NK-92 (cell line): ENCODE data around the gene ATG16L1.

Experiments used
- DNase-seq: peaks from one replicate; lab custom pipeline; 2025; ENCODE audit not compliant: unreplicated experiment; lab: John Stamatoyannopoulos, UW

ATG16L1 gene

DNA sequence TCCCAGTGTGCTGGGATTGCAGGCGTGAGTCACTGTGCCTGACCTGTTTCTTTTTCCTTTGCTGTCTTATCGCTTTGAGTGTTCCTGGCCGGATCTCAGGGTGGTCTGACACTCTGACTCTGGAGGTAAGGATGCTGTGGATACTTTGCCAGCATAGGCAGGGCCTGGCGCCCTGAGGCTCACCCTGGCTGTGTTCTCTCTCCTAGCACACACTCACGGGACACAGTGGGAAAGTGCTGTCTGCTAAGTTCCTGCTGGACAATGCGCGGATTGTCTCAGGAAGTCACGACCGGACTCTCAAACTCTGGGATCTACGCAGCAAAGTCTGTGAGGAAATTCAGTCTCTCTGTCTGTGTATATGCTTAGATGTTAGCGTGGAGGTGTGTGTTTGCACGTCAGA, 38.2 kb downstream of the ATG16L1 start:
- no peak for DNase-seq

DNA sequence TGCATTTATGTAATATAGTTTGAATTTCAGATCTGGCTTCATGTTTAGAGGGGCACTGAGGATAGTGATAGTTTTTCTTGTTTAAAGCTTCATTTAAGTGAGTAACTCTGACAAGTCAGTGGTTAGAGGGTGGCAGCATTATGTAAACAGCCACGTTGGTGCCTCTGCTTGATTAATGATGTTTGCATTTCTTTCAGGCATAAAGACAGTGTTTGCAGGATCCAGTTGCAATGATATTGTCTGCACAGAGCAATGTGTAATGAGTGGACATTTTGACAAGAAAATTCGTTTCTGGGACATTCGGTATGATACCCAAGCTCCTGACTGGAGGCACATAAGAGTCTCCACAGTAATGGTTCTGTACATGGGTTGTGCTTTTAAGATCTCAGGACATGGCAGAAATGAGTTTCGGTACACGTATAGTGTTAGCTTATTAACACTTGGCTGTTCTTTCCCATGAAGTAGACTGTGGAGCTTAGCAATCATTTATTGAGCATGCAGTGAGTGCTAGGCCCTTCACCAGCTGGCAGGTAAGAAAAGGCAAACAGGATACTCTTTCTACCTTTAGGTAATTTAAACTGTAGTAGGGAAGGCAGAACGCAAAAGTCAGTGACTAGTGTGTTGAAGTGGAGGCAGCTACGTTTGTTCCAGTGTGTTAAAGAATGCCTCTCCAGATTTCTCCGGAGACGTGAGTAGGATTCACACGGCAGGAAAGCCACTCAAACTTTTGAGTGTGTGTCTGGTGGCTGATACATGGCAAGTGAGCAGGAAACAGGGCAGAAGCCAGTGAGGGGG, 38.8 kb downstream of the ATG16L1 start:
- DNase-seq: no peak

DNA sequence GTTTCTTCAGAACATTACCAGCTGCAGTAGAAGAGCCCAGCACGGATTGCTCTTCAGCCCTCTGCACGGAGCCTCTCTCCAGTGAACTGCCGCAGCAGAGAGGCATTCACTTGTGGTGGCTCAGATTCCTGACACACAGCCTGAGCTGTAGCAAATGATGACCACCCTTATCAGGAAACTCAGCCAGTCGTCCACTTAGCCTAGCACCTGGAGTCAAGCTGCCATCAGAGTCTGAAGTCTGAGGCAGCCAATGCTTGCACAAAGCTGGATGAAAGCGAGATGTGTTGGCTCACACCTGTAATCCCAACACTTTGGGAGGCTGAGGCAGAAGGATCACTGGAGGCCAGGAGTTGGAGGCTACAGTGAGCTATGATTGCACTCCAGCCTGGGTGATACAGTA, 44.4 kb downstream of the ATG16L1 start:
- DNase-seq: no peak

DNA sequence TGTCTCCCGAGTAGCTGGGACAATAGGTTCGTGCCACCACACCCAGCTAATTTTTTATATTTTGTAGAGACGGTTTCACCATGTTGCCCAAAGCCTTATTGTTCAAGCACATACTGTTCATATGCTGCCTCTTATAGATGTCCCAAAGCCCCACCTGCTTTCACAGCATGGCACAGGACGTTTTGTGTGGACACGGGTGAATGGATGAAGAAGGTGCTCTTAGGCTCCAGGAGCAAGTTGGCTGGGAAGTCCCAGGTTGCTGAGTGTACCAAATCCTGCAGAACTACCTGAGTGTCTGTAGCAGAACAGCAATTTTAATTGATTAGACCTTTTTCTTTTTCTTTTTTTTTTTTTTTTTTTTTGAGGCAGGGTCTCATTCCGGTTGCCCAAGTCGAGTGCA, 45.6 kb downstream of the ATG16L1 start:
- no peak for DNase-seq

DNA sequence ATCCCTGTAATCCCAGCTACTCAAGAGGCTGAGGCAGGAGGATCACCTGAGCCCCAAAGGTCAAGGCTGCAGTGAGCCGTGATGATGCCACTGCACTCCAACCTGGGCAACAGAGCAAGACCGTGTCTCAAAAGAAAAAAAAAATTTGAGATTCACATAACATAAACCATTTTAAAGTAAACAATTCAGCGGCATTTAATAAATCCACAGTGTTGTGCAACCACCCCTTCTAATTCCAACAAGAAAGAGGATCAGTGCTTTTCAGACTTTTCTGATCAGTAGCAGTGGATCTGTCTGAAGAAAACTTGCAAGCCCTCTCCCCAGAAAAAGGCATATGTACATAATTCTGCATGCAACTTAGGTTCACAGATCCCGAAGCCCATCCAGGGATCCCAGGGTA, 48.9 kb downstream of the ATG16L1 start:
- no peak for DNase-seq

DNA sequence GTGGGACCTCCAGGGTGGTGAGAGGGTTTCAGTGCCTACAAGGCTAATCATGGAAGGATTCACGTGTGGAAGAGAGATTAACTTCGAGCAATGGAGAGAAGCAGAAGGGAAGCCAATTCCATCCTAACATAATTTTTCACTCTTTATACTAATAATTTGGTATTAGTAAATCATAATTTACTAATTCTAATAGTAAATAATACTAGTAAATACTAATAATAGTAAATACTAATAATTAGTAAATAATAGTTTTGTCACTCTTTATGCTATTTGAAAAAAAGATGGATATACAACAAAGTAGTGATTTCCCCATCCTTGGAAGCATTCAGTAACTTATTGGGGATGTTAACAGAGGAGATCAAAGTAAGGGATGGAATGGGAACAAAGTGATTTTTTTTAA, 49.8 kb downstream of the ATG16L1 start:
- DNase-seq: no peak

DNA sequence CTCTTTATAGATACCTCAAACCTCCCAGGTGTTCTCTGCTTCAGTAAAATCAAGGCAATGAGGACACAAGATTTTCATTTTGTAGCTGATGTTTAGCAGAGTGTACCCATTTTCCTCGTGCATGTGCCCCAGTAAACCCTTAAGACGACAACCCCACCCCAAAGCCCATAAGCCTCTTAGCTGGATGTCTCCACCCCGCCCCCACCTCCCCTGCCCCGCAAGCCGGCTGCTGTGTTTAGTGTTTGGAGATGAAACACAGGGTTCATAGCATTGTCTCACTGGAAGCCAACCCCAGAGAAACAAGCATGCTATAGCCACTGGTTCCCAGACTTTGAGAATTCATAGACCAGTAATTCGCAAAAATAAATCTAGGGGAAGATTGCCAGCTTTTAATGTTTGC, 50.3 kb downstream of the ATG16L1 start:
- no peak for DNase-seq

DNA sequence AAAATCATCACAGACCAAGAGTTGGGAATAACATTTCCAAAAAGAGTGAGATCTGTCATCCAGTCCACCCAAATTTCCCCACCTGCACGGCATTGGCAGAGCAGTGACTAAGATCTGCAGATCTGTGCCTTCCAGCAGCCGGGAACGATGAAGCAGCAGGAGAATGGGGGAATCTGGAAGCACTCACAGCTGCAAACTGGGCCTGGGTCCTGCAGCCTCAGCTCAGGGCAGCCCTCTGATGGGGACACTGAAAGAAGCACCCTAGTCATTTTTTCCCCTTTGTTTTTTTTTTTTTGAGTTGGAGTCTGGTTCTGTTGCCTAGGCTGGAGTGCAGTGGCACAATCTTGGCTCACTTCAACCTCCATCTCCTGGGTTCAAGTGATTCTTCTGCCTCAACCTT, 51.8 kb downstream of the ATG16L1 start:
- no peak for DNase-seq

DNA sequence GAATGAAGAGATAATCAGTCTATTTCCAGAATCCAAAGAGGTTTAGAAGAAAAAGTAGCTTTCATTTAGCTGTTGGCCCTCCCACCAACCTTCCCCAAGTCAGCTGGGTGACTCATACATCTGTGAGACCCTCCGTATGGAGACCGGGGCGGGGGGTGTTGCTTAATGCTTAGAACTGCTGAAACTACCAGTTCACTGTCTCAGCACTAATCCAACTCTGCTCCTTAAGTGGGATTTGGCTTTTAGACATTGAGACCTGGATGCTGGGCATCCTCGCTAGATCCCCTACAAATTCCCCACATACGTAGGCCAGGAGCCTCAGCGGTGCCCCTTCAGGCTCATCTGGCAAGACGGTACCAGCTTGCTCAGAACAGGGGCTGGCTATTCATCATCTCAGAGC, 56.1 kb downstream of the ATG16L1 start, which contains the start of gene SAG:
SAG (plus strand) TSS at position 252 of the 400 bp plus-strand sequence. CDS start 1,374 bp downstream, outside the sequence.
- no peak for DNase-seq

DNA sequence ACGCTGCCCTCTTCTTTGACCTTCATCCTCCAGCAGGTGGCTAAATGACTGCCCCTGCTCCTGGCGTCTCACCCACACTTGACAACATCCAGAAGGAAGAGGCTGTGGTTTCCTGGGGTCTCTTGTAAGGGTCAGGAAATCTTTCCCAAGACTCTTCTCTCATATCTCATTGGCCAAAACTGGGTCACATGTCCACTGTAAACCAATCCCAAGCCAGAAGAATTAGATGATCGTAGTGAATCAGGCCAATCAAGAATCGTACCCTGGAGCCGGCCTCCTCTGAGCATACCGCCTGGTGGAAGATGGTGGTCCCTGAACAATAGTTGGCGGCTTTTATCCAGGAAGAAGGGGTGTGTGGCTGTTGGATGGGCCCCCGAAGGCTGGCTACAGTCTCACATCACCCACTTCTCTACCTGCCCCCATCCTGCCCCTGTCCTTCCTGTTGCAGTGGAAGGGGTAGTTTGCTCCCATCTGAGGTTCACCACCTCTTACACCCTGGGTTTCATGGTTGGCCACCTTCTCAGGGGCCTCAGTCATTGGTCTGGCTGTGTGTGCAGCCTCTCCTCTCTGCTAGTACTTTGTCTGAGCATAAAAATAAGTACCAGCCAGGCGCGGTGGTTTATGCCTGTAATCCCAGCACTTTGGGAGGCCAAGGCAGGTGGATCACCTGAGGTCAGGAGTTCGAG, 59.9 kb downstream of the ATG16L1 start:
- no peak for DNase-seq

DNA sequence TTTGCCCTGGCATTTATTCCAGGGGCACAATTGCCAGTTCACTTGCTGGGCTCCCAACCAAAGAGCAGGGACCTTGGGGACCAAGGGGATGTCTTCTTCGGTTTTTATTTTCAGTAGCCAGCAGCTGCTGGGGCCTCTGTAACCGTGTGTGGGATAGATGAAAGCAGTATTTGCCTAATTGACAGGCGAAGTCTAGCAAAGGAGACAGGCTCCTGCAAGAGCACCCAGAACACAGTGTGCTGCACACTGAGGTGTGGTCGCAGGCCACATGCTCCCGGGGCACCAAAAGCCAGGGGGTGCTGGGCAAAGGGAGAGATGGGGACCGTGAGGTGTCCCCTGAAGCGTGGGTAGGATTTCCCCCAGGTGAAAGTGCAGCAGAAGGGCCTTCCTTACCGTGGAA, 61.4 kb downstream of the ATG16L1 start:
- no peak for DNase-seq

DNA sequence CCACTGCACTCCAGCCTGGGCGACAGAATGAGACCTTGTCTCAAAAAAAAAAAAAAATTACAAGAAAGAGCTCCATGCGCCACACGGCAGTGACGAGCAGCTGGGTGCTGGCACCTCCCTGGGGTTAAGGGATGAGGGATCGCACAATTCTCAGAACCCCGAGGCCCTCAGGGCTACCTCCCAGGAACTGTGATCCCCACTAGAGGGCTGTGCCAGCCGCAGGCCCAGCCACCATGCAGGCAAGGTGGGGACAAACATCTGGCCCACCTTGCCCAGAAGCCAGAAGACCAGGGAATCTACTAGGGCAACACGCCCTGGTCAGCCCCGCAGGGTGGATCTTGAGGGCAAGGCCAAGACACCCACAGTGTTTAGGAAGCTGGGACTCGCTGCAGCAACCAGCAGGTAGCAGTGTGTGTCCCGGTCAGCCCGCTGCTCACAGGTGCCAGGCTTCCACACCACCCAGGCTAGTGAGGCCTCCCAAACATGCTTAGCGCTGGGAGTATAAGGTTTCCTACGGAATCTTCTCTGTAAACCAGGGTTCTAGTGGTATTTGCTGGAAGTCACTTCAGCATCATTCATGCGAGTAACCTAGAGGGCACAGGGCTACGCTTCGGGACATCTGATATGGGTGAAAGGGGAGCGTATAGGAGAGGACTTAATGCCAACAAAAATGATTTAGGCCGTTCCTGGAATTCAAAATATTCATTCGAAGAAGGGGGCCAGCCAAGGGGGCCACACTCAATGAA, 62.9 kb downstream of the ATG16L1 start:
- no peak for DNase-seq

DNA sequence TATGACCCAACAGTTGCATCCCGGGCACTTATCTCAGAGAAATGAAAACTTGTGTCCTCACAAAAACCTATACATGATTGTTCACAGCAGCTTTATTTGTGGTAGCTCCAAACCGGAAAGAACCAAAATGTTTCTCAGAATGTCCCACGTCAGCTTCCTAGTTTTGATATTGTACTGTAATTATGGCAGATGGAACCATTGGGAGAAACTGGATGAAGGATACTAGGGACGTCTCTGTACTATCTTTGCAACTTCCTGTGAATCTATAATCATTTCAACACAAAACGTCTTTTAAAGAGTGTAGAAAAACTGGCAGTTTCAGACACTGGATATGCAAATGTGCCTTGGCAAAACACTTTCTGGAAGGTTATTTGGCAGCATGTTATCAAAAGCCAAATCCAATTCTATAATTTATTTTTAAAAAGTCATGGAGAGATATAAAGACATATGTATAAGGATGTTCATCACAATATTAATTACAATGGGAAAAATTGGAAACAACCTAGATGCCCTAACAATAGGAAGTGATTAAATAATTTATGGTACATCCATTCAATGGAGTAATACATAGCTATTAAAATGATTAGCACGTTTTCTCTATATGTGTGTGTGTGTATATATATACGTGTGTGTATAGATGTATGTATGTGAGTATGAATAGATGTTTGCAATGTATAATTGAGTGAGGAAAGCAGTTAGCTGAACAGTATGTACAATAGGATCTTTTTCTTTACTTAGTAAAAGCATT, 65.9 kb downstream of the ATG16L1 start:
- no peak for DNase-seq

DNA sequence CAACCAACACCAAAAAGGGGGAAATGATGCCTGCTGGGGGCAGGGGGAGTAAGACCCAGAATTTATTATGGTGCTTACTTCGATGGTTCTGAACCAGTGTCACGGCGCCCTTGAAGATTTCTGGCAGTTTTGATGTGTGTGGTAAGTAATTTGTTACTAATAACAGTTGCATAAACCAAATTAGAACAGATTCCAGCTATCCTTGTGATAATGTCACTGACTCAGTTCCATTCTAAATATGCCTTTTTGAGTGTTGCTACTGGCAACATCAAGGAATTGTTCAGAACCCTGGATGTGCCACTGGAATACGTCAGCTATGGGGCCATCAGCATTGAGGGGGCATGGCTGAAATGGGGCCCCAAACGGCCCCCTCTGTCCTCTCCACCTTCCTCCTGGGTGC, 67.8 kb downstream of the ATG16L1 start:
- DNase-seq: no peak

DNA sequence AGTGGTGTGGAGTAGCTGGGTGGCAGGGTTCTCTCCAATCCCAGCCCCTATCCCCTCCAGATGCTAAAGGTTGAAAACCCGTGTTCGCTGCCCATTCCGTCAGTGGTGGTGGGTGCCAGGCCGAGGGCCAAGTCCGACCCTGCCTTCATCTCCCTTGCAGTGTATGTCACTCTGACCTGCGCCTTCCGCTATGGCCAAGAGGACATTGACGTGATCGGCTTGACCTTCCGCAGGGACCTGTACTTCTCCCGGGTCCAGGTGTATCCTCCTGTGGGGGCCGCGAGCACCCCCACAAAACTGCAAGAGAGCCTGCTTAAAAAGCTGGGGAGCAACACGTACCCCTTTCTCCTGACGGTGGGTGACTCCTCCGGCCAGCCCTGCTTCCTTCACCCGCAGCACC, 69.0 kb downstream of the ATG16L1 start:
- DNase-seq: no peak

DNA sequence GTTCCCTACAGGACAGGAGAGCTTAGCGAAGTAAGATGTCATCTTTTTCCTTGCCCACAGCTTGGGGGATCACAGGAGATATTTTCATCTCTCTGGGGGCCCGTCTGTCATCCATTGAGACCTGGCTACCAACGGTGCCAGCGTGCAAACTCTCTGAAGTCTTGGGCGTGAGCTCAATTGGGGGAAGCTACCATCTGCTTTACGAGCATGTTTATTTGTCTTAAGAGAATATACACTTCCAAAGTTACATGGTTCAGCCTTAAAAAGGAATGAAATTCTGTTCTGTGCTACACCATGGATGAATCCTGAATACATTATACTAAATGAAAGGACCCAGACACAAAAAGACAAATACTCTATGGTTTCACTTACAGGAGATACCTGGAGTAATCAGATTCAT, 69.7 kb downstream of the ATG16L1 start:
- DNase-seq: no peak

DNA sequence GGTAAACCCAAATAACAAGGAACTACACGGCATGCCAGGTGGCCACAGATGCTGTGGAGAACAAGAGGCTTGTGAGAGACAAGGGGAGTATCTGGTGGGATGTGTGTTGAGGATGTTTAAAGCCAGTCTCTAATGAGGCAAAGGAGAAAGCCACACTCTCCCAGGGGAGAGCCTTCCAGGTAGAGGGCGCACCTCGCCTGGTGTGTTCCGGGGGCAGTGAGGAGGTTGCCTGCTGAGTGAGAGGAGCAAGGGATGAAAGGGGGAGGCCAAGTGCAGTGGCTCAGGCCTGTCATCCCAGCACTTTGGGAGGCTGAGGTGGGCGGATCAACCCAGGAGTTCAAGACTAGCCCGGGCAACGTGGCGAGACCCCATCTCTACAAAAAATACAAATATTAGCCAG, 72.4 kb downstream of the ATG16L1 start:
- no peak for DNase-seq

DNA sequence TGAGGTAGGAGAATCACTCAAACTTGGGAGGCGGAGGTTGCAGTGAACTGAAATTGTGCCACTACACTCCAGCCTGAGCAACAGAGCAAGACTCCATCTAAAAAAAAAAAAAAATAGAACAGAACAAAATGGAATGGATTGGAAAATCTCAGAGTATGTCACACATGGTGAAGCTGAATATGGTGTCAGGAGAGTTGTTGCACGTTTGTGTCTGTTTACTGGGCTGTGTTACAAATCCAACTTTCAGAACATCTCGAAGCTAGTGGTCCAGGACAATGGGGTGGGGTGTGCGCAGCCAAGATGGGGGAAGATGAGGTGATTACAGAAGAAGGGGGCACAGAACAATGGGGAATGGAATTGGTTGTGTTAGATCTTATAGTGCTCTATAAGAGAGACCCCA, 73.8 kb downstream of the ATG16L1 start:
- no peak for DNase-seq

DNA sequence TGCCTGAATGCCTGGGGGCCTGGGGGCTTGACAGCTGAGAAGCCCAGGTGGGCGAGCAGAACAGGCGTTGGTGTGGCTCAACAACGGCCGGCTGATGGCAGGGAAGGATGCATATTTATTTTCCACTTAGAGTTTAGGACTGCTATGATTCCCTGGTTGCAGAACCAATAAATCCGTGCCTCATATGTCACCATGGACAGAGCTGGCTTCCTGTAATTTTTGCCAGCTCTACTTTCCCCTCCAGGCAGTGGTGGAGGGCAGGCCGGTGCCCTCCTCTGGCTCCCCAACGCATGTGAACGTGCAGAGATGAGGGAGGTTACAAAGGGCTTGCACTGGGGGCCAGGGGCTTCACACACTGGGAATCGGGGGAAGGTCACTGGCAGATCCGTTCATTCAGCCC, 74.3 kb downstream of the ATG16L1 start:
- DNase-seq: no peak

DNA sequence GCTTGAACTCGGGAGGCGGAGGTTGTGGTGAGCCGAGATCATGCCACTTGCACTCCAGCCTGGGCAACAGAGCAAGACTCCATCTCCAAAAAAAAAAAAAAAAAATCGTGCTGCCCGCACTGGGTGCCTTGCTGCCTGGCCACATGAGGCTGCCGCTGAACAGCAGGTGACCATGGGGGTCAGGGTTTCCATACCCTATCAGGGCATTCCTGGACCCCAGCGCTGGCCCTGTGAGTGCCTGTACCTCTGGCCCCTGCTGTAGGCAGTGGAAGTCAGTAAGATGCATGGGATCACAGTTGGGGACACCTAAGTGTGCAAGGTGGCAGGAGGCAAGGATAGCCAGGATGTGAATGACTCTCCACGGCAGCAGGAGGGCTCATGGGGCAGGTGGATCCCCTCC, 75.0 kb downstream of the ATG16L1 start:
- DNase-seq: no peak

DNA sequence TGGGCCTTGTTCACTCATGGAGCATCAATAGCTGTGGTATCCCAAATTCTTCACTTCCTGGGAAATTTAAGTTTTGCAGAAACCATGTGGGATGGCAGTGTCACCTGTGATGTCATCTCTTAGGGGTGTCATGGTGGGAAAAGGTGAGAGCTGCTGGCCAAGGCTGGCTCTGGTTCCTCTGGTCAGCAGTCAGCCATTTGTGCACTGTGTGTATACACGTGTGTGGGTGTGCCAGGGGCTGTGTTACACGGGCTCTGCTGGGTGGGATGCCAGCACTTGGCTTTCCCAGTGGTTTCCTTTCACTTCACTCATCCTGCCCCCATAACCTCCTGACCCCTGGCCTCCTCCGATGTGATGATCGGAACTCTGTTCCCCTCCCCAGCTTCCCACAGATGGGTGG, 77.4 kb downstream of the ATG16L1 start:
- no peak for DNase-seq
